ENCODE data around the gene NPEPL1. TPM values are rescaled to one million over a fixed set of nuclear protein-coding genes. Genes with fewer than 3 reads are reported as not detected.
A peak's percentile ranks its signal among the peaks of the same experiment; 100 is the strongest.

Gene NPEPL1
- total RNA-seq, 2 experiments from 2014 or later = 14.3 to 14.5 TPM

GRCh38 chr20:58706975-58707681 lies 14.5 kb downstream of the NPEPL1 start:
- H3K9me3 Mint-ChIP-seq = no peaks in the 10 kb centered on the region
- H3K4me1 Mint-ChIP-seq (ENCODE audit: low read depth) = no peaks in the 10 kb centered on the region
- H3K27me3 Mint-ChIP-seq (ENCODE audit: low read depth) = no peaks in the 10 kb centered on the region
- no peak overlapping the region for H3K4me3 Mint-ChIP-seq
- DNase-seq = no peak
- H3K27ac Mint-ChIP-seq = no peak overlapping the region
- CTCF ChIA-PET = no interaction called here
- intact Hi-C loops (cut with micrococcal nuclease) = no loop called here
- H3K36me3 Mint-ChIP-seq (ENCODE audit: low read depth) = peaks cover 13% of the 10 kb centered on the region

GRCh38 chr20:58707770-58708169 lies 15.2 kb downstream of the NPEPL1 start:
- CTCF ChIA-PET = no interaction called here
- intact Hi-C loops (cut with micrococcal nuclease) = no loop called here
- no peak for DNase-seq
- peaks cover 11% of the 10 kb centered on the region for H3K36me3 Mint-ChIP-seq (ENCODE audit: low read depth)
- H3K27ac Mint-ChIP-seq = no peak overlapping the region
- no peaks in the 10 kb centered on the region for H3K4me1 Mint-ChIP-seq (ENCODE audit: low read depth)
- H3K9me3 Mint-ChIP-seq = no peaks in the 10 kb centered on the region
- no peaks in the 10 kb centered on the region for H3K27me3 Mint-ChIP-seq (ENCODE audit: low read depth)
- no peak overlapping the region for H3K4me3 Mint-ChIP-seq

GRCh38 chr20:58708246-58708931 lies 15.8 kb downstream of the NPEPL1 start:
- no peaks in the 10 kb centered on the region for H3K4me1 Mint-ChIP-seq (ENCODE audit: low read depth)
- H3K27me3 Mint-ChIP-seq (ENCODE audit: low read depth) = no peaks in the 10 kb centered on the region
- intact Hi-C loops (cut with micrococcal nuclease) = no loop called here
- H3K27ac Mint-ChIP-seq = no peak overlapping the region
- peaks cover 6% of the 10 kb centered on the region for H3K36me3 Mint-ChIP-seq (ENCODE audit: low read depth)
- no peak for DNase-seq
- H3K4me3 Mint-ChIP-seq = no peak overlapping the region
- CTCF ChIA-PET = no interaction called here
- no peaks in the 10 kb centered on the region for H3K9me3 Mint-ChIP-seq

- intact Hi-C loops (cut with micrococcal nuclease) = no loop called here
- DNase-seq = no peak
These were observed 16.6 kb downstream of the NPEPL1 start for GRCh38 chr20:58709013-58709702.

GRCh38 chr20:58709703-58710039 lies 17.1 kb downstream of the NPEPL1 start:
- DNase-seq = no peak
- no peaks in the 10 kb centered on the region for H3K4me1 Mint-ChIP-seq (ENCODE audit: low read depth)
- H3K27ac Mint-ChIP-seq = no peak overlapping the region
- intact Hi-C loops (cut with micrococcal nuclease) = no loop called here
- H3K9me3 Mint-ChIP-seq = no peaks in the 10 kb centered on the region
- no peaks in the 10 kb centered on the region for H3K27me3 Mint-ChIP-seq (ENCODE audit: low read depth)
- H3K36me3 Mint-ChIP-seq (ENCODE audit: low read depth) = no peaks in the 10 kb centered on the region
- CTCF ChIA-PET = no interaction called here
- no peak overlapping the region for H3K4me3 Mint-ChIP-seq

More at GRCh38 chr20:58709013-58709702, 16.6 kb downstream of the NPEPL1 start:
- CTCF ChIA-PET = no interaction called here
- Mint-ChIP-seq H3K27ac (no peak overlapping the region), H3K36me3 (ENCODE audit: low read depth) (peaks cover under 1% of the 10 kb centered on the region), H3K4me3 (no peak overlapping the region), H3K9me3 (no peaks in the 10 kb centered on the region), H3K4me1 (ENCODE audit: low read depth) (no peaks in the 10 kb centered on the region), H3K27me3 (ENCODE audit: low read depth) (no peaks in the 10 kb centered on the region)

GRCh38 chr20:58710481-58711265 lies 18.1 kb downstream of the NPEPL1 start:
- H3K9me3 Mint-ChIP-seq = no peaks in the 10 kb centered on the region
- CTCF ChIA-PET = no interaction called here
- no peak overlapping the region for H3K4me3 Mint-ChIP-seq
- no peaks in the 10 kb centered on the region for H3K36me3 Mint-ChIP-seq (ENCODE audit: low read depth)
- H3K27me3 Mint-ChIP-seq (ENCODE audit: low read depth) = no peaks in the 10 kb centered on the region
- intact Hi-C loops (cut with micrococcal nuclease) = no loop called here
- H3K27ac Mint-ChIP-seq = peak overlapping the region; percentile 18
- H3K4me1 Mint-ChIP-seq (ENCODE audit: low read depth) = no peaks in the 10 kb centered on the region
- DNase-seq = no peak

- intact Hi-C loops (cut with micrococcal nuclease) = no loop called here
- no peaks in the 10 kb centered on the region for H3K27me3 Mint-ChIP-seq (ENCODE audit: low read depth)
- H3K9me3 Mint-ChIP-seq = no peaks in the 10 kb centered on the region
- no peaks in the 10 kb centered on the region for H3K4me1 Mint-ChIP-seq (ENCODE audit: low read depth)
- H3K36me3 Mint-ChIP-seq (ENCODE audit: low read depth) = no peaks in the 10 kb centered on the region
- no peak for DNase-seq
- H3K4me3 Mint-ChIP-seq = no peak overlapping the region
- CTCF ChIA-PET = interaction anchor here (0.7 kb wide), 1 partner anchor 8 kb away, joined by 3 read pairs; no protein-coding TSS in a partner anchor
- H3K27ac Mint-ChIP-seq = peak overlapping the region; percentile 18
These were observed 18.9 kb downstream of the NPEPL1 start for GRCh38 chr20:58711266-58712051.

GRCh38 chr20:58712151-58712791 lies 19.7 kb downstream of the NPEPL1 start:
- H3K4me3 Mint-ChIP-seq = no peak overlapping the region
- no peaks in the 10 kb centered on the region for H3K4me1 Mint-ChIP-seq (ENCODE audit: low read depth)
- no peak overlapping the region for H3K27ac Mint-ChIP-seq
- no peaks in the 10 kb centered on the region for H3K27me3 Mint-ChIP-seq (ENCODE audit: low read depth)
- CTCF ChIA-PET = interaction anchor here (0.7 kb wide), 1 partner anchor 8 kb away, joined by 3 read pairs; no protein-coding TSS in a partner anchor
- no peaks in the 10 kb centered on the region for H3K36me3 Mint-ChIP-seq (ENCODE audit: low read depth)
- intact Hi-C loops (cut with micrococcal nuclease) = no loop called here
- H3K9me3 Mint-ChIP-seq = no peaks in the 10 kb centered on the region
- no peak for DNase-seq

GRCh38 chr20:58712806-58713731 lies 20.5 kb downstream of the NPEPL1 start:
- CTCF ChIA-PET = no interaction called here
- H3K27ac Mint-ChIP-seq = no peak overlapping the region

GRCh38 chr20:58713801-58714339 lies 21.3 kb downstream of the NPEPL1 start:
- Mint-ChIP-seq H3K36me3 (ENCODE audit: low read depth) (no peaks in the 10 kb centered on the region), H3K4me1 (ENCODE audit: low read depth) (no peaks in the 10 kb centered on the region), H3K27ac (no peak overlapping the region), H3K9me3 (no peaks in the 10 kb centered on the region), H3K4me3 (no peak overlapping the region), H3K27me3 (ENCODE audit: low read depth) (no peaks in the 10 kb centered on the region)
- intact Hi-C loops (cut with micrococcal nuclease) = no loop called here
- CTCF ChIA-PET = interaction anchor here (0.6 kb wide), 1 partner anchor 1091 kb away, joined by 3 read pairs; no protein-coding TSS in a partner anchor
- no peak for DNase-seq

More at GRCh38 chr20:58712806-58713731, 20.5 kb downstream of the NPEPL1 start:
- Mint-ChIP-seq H3K4me1 (ENCODE audit: low read depth) (no peaks in the 10 kb centered on the region), H3K4me3 (no peak overlapping the region), H3K27me3 (ENCODE audit: low read depth) (no peaks in the 10 kb centered on the region), H3K36me3 (ENCODE audit: low read depth) (no peaks in the 10 kb centered on the region), H3K9me3 (no peaks in the 10 kb centered on the region)
- no peak for DNase-seq
- intact Hi-C loops (cut with micrococcal nuclease) = no loop called here

All from activated naive CD4-positive, alpha-beta T cell treated with anti-CD3 and anti-CD28 coated beads for 36 hours (primary cell).